ENCODE data around the gene GSAP.

The GSAP gene

DNA sequence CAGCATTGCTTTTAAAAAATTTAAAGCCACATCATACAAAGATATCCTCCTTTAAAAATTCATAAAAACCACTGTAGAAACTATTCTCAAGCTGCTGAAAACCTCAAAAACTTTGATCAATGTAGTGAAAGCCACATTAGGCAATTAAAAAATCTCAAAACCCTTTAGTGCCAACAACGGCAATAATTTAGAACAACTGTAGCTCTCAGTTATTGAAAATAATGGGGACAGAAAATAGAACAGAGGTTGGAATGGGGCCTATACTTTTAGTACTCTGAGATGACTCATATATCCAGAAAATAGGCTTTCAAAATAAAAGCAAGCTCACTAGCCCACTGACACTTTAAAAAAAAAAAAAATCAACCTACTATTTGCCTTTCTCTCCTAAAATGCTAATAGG, 87.5 kb downstream of the GSAP start:
- no peak for DNase-seq (ENCODE audit: low spot score)

GRCh38 chr7:77327932-77328628, 88.1 kb downstream of the GSAP start:
- DNase-seq (ENCODE audit: low spot score): no peak

DNA sequence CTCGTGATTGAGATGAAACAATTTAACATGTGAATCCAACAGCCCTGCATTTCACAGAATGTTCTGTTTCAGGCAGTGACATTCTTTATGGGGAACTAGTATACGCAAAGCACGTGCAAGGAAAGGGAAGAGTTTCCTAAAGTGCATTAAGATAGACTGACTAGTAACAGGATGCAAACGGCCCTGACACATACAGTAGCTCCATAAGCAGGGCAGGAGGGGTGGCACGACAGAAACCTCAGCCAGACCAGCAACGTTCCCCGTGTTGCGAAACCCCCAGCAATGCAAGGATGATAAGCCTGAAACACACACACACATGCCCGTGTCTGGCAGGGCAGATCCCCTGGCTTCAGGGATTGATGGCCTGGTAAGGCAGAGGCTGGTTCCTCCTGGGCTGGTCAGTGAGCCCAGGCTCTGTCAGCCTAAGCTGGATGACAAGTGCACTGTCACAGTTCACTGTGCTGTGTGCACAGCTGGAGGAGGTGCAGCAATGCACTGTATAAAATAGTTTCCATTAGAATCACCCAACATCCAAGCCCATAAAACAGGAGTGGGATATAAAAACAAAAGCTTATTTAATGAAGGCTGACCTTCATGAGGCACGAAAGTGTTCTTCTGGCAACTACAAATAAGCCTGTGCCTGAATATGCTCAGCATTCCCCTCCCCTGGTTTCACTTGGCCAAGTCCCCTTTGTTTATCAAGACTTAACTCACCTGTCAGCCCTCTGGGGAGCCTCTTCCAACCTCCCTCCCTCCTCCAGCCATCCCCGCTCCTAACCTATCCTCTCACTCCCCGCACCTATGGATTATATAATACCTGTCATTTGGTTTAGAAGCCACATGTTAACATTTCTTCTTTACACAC, 88.8 kb downstream of the GSAP start:
- DNase-seq (ENCODE audit: low spot score): no peak

DNA sequence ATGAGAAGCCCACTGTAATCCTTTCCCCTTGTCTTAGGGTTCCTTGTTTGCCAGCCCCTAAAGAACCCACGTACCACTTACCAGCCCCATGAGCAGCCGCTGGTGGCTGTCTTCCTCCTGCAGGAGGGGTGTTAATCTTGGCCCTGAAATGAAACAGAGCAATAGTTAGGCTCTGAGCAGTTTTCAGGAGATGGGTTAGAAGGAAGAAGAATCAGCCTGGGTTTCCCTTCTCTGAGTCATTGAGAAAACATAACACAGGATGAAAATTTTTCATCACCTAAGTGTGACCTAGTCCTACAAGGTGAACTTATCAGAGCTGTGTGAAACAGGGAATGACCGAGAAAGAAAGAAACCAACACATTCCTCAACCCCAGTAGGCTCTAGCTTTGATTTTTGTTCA, 90.0 kb downstream of the GSAP start:
- DNase-seq (ENCODE audit: low spot score): no peak

GRCh38 chr7:77321300-77321699, 94.8 kb downstream of the GSAP start:
- DNase-seq (ENCODE audit: low spot score): no peak

DNA sequence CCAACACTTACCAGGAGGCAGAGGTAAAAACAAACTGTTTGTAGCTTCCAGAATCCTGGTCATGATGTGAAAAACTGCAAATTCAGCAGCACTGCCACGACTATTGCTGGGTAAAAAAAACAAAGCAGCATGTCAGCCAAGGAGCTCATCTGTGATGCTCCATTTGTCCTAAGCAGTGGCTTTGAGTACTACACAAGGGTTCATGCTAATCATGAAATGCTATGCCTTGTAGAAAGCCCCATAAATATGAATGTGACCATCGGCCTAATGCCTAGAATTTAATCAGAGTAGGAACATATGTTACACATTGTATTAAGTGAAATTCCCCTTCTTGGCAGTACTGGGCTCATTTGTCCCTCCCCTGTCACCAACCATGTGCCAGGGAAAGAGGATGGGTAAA, 95.4 kb downstream of the GSAP start:
- no peak for DNase-seq (ENCODE audit: low spot score)

DNA sequence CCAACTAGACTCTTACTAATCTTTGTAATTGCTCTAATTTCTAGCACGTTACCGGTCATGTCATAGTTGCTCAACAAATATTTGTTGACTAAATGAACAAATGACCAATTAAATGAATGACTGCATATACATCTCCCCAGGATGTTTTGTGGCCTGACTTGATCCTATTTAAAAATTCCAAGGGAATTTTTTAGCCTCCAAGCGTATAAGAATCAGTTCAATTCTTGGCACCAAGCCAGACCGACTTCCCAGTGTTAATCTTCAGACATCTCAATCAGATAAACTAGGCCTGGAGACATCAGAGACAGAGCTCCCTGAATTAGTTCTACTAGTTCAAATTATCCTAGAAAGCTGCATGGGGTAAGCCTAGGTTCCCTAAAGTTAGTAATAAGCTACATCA, 96.0 kb downstream of the GSAP start:
- no peak for DNase-seq (ENCODE audit: low spot score)

DNA sequence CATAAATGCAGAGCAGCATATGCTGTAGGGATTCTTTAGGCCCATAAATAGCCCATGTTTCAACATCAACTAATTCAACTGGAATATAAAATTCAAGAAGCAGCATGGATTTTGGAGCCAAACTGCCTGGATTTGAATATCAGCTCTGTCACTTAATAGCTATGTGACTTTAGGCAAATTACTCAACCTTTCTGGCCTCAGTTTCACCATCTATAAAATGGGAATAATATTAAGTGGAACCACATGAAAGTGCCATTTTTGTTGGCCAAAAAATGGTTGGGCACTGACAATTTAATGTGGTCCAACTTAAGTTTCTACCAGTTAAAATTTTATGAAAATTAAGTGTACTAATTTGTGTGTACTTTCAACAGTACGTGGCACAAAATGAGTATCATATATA, 98.1 kb downstream of the GSAP start:
- no peak for DNase-seq (ENCODE audit: low spot score)

DNA sequence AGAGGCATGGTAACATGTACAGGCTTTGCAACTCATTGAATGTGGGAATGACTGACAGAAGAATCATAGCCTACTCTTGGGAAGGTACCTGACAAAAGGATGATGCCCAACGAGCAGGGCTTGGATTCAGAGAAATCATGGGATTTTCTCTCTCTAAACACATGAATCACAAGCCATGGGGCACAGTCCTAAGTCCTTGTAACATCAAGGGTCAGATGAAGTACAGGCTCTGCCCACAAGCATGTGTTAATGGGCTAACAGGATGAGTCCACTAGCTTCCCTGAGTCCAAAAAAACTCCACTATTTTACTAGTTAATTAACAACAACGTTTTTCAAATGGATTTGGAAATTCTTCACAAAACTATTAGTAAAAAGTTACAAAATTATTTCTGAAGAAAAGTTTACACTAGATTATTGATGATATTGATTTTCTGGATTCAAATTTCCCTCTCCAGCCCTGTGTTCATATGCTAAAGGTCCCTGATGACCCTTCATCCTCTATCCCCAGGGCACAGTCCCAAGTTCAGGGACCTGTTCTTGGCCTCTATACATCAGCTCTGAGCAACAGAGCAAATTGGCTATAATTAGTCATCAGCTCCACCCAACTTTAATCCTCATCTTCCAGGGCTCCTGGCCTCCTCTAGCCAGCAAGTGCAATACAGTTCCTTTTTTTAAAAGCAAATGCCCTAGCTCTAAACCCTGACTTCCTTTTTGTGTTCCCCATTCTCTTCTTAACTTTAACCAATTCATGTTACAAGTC, 99.8 kb downstream of the GSAP start:
- DNase-seq (ENCODE audit: low spot score): no peak

- no peak for DNase-seq (ENCODE audit: low spot score)
Measured at GRCh38 chr7:77315182-77315591, 101.0 kb downstream of the GSAP start.

DNA sequence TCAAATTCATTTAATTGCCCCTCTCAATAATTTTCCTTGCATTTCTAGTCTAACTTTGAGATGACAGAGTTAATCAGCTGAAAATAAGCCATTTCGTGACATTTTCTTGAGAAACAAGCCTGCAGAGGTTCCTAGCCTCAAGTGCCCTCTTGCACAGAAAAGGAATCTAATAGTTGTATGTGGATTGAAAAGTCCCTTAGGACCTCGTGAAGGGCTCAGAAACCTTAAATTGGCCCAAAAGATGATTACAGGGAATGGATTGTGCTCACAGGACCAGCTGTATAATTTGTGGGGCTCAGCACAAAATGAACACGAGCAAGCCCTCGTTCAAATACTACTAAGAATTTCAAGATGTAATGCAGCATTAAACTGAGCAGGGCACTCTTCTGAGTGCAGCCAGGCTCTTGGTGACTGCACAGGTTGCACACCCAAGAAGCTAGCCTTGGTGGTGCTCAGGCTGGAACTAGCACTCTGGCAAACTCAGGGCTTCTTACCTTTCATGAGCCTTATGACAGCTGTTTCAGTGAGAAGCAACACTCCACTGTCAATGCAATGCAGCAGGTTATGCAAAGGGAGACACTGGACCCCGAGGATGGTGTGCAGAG, 102.2 kb downstream of the GSAP start:
- DNase-seq (ENCODE audit: low spot score): no peak

DNA sequence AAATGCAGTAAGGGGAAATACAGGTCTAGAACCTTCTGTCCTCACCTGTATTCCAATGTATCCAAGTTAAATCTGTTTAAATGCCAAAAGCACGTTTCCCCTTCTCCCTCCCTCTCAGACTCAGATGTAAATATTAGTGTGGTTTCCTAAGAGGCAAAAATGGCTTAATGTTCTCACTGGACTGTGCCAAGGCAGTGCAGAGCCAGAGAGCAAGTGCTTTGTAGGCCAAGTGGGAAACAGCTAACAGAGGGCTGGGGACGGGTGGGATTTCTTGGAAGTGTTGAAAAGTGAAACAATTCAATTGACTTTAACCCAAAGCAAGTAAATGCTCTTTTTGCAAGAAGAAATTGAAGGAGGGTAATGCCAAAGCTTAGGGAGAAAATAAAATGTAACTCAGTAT, 103.1 kb downstream of the GSAP start:
- no peak for DNase-seq (ENCODE audit: low spot score)

DNA sequence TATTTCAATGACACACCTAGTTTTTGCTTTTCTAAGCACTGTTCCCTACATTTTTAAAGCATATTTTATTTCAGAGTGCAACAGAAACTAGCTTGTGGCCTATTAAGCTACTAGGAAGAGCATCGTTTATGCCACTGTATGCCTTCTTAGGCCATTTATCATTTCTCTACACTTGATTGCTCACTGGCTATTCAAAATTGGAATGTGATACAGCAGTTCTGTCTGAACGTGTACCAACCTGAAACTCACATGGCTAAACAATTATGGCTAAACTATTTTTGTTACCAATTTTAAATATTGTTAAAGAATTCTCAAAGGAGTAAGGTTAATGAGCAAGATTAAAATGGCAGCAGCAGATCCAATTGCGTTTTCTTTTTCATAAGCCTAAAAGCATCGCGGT, 105.2 kb downstream of the GSAP start:
- DNase-seq (ENCODE audit: low spot score): no peak

DNA sequence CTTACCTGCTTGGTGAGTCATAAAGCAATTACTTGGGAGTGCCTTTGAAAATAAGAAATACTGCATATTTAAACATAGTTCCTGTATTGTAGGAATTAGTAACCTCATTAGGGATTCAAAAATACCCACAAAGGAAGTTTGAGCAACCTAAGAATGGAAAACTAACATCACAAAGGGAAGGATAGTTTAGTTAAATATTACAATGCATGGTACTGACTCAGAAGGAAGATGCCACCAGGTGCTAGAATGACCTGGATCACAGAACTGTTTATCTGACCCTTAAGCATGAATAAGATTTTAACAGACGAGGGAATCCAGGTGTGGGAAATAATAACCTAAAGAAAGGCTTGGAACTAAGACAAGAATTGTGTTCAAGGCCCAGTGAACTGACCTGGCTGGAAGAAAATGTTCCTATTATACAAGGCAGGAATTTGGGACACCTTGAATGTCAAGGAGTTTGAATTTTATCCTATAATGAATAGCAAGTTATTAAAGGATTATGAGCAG, 106.4 kb downstream of the GSAP start:
- no peak for DNase-seq (ENCODE audit: low spot score)

- no peak for DNase-seq (ENCODE audit: low spot score)
Measured at GRCh38 chr7:77308792-77309191, 107.4 kb downstream of the GSAP start.

DNA sequence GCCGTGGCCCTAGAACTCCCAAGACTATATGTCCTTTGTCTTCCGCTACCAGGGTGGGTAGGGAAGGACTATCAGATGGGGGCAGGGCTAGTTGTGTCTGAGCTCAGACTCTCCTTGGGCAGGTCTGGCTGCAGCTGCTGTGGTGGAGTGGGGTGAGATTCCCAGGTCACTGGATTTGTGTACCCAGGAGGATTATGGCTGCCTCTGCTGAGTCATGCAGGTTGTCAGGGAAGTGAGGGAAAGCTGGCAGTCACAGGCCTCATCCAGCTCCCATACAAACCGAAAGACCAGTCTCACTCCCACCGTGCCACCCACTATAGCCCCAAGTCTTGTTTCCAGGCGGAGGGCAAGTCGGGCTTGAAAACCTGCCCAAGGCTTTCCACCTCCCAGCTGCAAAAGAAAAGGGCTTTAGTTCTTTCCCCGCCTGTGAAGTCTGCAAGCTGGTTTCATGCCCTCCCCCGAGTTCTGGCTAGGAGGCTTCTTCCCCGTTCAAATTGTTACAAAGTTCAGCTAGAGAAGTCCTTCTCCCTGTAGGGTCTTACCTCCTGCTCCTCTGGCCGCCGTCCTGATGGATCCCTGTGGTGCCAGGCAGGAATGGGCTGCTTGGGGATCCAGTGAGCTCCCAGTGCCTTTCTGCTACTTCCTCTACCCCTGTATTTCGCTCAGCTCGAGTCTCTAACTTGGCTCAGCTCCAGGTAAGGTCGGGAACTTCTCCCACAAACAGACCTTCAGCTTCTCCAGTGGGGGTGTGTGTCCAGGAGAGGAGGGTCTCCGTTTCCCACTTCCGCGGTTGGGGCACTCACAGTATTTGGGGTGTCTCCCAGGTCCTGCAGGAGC, 109.7 kb downstream of the GSAP start:
- DNase-seq (ENCODE audit: low spot score): no peak

DNA sequence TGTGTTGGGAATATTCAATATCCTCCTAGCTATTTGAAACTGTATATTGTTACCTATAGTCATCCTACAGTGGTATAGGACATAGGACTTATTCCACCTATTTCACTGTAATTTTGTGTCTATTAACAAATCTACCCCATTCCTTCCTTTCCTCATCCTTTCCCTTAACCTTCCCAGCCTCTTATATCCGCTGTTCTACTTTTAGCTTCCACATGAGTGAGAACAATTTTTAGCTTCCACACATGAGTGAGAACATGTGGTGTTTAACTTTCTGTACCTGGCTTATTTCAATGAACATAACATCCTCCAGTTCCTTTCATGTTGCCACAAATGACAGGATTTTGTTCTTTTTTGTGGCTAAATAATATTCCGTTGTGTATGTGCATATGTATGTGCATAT, 120.6 kb downstream of the GSAP start:
- DNase-seq (ENCODE audit: low spot score): no peak

GRCh38 chr7:77293046-77293445, 123.1 kb downstream of the GSAP start:
- no peak for DNase-seq (ENCODE audit: low spot score)

GRCh38 chr7:77290425-77290824, 125.7 kb downstream of the GSAP start:
- no peak for DNase-seq (ENCODE audit: low spot score)

- no peak for DNase-seq (ENCODE audit: low spot score)
Measured at GRCh38 chr7:77289387-77289786, 126.8 kb downstream of the GSAP start.

DNA sequence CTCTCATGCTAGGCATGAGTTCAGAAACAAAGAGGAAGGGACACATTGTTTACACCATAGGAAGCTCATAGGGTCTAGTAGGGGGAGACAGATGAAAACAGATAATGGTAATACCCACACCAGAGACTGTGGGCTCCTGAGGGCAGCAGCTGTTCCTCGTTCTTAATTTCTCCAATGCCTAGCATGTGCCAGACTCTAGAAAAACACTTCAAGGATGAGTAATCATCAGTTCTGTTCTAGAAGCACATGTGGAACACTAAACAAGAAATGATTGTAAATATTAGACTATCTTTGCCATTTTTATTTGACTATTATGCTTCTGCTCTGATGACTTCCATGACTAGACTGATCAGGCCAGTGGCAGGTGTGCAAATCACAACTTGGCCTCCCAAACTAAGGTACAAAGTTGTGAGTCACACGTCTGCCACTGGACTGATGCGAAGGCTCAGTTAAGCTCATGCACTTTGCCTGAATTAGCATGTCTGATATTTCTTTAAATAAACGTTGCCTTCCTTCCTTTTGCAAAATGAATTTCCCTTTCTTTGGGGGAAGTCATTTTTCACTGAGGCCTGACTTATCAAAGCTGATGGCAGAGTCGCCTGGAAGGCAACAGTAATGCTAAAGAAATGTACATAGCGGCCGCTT, 127.4 kb downstream of the GSAP start:
- DNase-seq (ENCODE audit: low spot score): no peak

Measured in cerebellar cortex (tissue), 1 donor.